Amniotic epithelial cell (primary cell): Measurements from ENCODE around the gene RPL32.
"Not testable (repeated sequence)": the region's sequence is repeated elsewhere in the genome, so short reads cannot be mapped to it uniquely, and the experiment has no call there.

Source experiments
- DNase-seq: peaks from one replicate; pipeline ENCODE4 v3.0.0-alpha.2; 2010; ENCODE audit warnings: low read depth

The RPL32 gene

DNA sequence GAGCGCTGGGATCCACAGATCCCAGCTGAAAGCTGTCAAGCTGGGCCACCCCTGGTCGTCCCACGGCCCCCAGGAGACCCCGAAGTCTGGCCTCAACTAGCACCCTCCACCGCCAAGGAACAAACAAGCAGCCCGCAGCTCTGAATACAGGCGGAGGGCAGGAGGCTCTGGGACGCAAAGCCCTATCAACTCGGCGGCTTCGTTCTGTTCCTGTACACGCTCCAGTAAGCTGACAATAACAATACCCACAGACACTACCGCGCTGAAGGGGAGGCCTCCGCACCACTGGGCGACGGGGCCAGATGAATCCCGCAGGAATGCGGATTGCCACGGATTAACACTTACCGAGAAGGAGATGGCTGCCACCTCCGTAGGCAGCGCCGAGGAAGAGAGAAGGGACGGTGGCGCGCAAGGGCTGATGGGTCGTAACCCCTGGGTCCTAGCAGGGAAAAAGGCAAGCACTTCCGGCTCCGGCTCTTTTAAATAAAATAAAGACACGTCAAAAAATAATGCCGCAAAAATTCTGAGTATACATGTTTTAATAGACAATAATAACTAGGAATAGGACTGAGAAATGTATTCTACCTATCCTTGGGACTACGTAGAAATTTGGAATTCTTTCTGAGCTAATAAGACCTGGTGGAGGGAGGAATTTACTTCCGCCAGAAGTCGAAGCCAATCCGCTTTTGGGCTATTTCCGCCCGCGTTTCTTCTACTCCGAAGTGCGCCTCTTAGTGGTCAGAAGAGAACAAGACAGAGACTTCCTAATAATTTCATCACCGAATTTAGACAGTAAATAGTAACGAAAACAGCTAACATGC lies at the start of gene RPL32:
Gene RPL32 (minus strand): TSS at position 417 of the 821 bp plus-strand sequence. CDS start 1,328 bp downstream, outside the sequence.
- DNase-seq, result peak; percentile 97

DNA sequence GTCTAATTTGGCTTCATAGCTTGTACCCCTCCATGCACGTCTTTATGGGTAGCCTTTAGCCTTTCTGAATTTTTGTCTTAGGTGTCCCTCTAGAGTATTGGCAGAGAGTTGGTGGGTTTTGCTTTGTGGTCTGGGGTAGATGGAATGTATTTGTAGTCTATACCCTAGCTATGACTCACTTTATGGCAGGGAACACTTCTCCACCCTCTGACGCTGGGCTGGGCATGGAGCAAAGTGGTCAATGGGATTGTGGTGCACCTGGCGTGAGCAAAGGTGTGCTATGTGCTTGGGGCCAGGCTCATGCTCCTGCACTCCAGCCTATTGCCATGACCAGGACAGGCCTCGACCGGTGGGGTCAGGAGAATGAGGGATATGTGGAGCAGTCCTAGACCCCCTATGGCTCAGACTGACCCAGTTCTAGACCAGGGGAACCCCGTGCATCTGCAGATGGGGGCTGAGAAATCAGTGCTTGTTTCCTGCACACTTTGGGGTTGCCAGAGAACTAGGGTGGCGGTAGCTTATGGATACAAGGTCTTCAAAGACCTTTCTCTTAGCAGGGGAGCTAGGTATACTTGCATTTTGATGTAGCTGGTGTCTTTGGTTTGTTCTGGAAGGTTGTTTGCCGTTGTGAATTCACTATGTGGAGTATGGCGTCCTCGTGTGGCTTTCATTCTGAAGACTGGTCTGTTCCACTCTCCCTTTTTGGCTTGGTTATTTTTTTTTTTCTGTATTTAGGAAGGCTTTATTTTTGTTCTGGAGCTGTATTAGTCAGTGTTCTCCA lies 49.4 kb upstream of the RPL32 start:
- DNase-seq, result no peak

- no peak for DNase-seq
Observed at GRCh38 chr3:12886736-12887135, 45.4 kb upstream of the RPL32 start.

GRCh38 chr3:12886106-12886679 lies 44.8 kb upstream of the RPL32 start:
- DNase-seq, result no peak

- DNase-seq, result no peak
Observed at GRCh38 chr3:12885583-12885930, 44.2 kb upstream of the RPL32 start.

GRCh38 chr3:12884790-12885582 lies 43.6 kb upstream of the RPL32 start:
- DNase-seq, result no peak

- peak; percentile 22 for DNase-seq
Observed at GRCh38 chr3:12884186-12884680, 42.9 kb upstream of the RPL32 start.

DNA sequence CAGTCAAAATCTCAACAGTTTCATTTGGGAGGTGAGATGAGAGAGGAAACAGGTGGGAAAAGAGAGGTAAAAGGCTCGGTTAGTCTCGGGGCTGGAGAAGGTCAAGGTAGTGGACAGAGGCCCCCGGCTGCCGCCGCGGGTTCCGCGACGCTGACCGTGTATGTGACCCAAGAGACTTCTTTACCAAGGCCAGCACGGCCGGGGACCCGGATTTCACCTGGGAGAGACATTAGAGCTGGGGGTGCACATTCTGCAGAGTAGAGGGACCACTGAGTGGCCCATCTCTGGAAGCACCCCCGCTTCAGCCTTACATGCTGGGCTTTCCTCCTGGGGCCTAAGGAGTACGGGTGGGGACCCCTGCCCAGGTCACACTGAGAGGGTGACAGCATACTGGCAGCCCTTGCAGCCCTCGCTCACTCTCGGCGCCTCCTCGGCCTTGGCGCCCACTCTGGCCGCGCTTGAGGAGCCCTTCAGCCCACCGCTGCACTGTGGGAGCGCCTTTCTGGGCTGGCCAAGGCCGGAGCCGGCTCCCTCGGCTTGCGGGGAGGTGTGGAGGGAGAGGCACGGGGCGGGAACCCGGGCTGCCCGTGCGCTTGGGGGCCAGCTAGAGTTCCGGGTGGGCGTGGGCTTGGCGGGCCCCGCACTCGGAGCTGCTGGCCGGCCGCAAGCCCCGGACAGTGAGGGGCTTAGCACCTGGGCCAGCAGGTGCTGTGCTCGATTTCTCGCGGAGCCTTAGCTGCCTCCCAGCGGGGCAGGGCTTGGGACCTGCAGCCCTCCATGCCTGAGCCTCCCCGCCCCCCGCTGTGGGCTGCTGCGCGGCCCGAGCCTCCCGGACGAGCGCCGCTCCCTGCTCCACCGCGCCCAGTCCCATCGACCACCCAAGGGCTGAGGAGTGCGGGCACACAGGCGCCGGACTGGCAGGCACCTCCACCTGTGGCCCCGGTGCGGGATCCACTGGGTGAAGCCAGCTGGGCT lies 41.3 kb upstream of the RPL32 start:
- no peak for DNase-seq

DNA sequence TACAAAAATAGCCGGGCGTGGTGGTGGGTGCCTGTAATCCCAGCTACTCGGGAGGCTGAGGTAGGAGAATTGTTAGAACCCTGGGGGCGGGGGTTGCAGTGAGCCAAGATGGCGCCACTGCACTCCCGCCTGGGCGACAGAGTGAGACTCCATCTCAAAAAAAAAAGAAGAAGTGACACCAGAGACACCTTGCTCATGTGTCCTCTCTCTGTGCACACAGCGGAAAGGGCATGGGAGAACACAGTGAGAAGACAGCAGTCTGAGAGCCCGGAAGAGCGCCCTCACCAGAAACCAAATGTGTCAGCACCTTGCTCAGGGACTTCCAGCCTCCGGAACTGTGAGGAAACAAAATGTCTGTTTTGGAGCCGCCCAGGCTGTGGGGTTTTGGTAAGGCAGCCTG lies 40.5 kb upstream of the RPL32 start:
- DNase-seq, result not testable (repeated sequence)

GRCh38 chr3:12879191-12879815 lies 37.9 kb upstream of the RPL32 start:
- peak; percentile 27 for DNase-seq

- DNase-seq, result not testable (repeated sequence)
Observed at GRCh38 chr3:12878758-12879157, 37.4 kb upstream of the RPL32 start.

DNA sequence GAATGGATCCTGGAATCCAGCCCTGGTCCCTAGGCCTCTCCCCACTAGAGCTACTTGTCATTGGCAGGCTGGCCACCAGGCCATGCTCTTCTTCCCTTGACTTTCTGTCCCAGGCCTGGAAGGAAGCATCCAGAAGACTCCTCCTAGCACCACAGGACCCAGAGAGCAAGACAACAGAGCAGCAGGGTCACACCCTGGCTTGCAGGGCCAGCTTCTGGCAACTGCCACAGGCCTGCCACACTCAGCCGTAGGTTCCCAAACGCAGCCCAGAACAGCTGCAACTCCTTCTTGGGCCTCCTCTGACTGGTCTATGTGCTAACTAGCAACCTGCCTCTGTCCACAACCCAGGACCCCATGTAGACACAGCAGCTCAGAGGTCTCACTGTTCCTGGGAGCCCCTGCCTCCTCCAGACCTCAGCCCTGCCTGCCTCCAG lies 36.8 kb upstream of the RPL32 start:
- no peak for DNase-seq

- no peak for DNase-seq
Observed at GRCh38 chr3:12877040-12877439, 35.7 kb upstream of the RPL32 start.

DNA sequence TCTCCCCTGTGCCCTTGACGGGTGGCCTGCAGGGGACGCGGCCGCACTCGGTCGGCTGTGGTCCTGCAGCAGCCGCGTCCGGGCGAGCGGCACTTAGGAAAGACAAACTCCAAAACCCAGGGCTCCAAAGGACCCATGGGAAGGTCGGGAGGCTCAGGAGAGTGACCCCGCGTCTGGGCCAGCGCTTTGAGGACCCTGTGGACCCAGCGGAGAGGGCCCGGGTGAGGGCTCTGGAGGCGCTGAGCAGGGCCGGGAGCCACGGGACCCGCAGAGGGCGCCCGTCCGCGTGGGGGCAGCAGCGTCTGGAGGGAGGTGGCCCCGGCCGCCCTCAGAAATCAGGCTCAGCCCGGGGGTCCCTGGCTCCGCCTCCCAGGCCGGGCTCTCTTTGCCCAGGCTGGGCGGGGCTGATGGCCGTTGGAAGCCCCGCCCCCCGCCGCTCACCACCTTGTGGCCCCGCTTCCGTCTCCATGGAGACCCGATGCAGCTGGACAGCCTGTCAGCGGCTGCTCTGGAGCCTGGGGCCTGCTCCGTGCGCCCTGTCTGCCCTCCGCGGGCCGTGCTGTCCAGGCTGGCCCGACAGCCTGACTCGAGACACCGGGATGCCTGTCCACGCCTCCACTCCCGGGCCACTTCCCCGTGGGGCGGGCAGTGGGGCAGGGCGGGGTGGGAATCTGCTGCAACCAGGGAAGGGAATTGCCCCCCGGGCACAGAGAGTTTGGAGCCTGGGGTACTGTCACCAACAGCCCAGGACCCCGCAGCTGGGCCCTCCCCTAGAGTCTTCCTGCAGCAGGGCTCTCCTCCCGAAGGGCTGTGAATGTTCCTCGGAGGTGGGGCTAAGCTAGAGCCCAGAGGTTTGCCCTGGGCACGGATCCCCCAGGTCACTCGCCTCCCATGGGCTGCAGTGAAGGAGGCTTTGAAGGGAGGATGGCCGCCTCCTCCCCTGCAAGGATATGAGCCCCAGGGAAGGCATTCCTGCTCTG lies 34.8 kb upstream of the RPL32 start:
- peak; percentile 21 for DNase-seq

- DNase-seq, result no peak
Observed at GRCh38 chr3:12871404-12871983, 30.1 kb upstream of the RPL32 start.

- no peak for DNase-seq
Observed at GRCh38 chr3:12870942-12871341, 29.6 kb upstream of the RPL32 start.

DNA sequence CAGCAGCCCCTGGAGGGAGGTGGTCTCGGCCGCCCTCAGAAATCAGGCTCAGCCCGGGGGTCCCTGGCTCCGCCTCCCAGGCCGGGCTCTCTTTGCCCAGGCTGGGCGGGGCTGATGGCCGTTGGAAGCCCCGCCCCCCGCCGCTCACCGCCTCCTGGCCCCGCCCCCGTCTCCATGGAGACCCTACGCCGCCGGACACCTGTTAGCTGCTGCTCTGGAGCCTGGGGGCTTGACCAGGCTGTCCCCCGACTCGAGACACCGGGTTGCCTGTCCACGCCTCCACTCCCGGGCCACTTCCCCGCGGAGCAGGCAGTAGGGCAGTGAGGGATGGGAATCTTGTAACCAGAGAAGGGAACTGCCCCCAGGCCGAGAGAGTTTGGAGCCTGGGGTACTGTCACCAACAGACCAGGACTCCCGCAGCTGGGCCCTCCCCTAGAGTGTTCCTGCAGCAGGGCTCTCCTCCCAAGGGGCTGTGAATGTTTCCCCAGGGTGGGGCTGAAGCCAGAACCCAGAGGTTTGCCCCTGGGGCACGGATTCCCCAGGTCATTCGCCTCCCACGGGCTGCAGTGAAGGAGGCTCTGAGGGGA lies 27.8 kb upstream of the RPL32 start:
- DNase-seq, result no peak
